ENCODE data around the gene TRMT5. TPM values are rescaled to one million over a fixed set of nuclear protein-coding genes. Genes with fewer than 3 reads are reported as not detected.

Gene TRMT5
- total RNA-seq, 1 experiment from 2014 or later: 17.5 TPM

DNA sequence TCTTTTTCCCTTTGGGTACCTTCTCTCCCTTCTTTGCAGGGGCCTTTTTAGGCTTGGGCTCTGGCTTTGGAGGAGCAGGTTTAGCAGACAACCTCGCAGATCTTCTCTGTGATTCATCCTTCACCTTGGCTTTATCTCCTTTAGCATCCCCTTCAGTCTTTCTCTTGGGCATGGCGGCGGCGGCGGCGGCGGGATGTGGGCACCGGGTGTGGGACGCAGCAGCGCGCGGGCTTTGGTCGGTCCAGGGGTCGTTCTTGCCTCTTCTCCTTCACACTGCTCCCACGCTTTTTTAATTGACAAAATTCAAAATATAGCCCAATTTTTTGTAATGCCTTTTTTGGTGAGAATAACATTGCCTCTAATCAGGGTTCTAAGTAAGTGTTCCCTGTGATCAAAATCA is 8.6 kb downstream of the TRMT5 start:
- DNase-seq (ENCODE audit: unreplicated experiment): no peak
- Mint-ChIP-seq H3K4me3 (ENCODE audit: unreplicated experiment) (no peak overlapping the region), H3K27ac (ENCODE audit: low read depth, unreplicated experiment) (no peak overlapping the region), H3K4me1 (ENCODE audit: insufficient read depth, unreplicated experiment) (no peaks in the 10 kb centered on the region), H3K36me3 (ENCODE audit: insufficient read depth, unreplicated experiment) (peaks cover 44% of the 10 kb centered on the region), H3K27me3 (ENCODE audit: insufficient read depth, unreplicated experiment) (no peaks in the 10 kb centered on the region), H3K9me3 (ENCODE audit: unreplicated experiment) (no peaks in the 10 kb centered on the region)
- no TSS peak for BruUV-seq (replicated peaks)
- ChIA-PET POLR2A (interaction anchor here (0.6 to 0.9 kb wide), 2 partner anchors 9 to 281 kb away, joined by 3 to 4 read pairs; partner anchors contain the start of genes SLC38A6 and TRMT5), CTCF (no interaction called here)
- intact Hi-C loops (cut with micrococcal nuclease): no loop called here
- TF ChIP-seq, protein P1, sequence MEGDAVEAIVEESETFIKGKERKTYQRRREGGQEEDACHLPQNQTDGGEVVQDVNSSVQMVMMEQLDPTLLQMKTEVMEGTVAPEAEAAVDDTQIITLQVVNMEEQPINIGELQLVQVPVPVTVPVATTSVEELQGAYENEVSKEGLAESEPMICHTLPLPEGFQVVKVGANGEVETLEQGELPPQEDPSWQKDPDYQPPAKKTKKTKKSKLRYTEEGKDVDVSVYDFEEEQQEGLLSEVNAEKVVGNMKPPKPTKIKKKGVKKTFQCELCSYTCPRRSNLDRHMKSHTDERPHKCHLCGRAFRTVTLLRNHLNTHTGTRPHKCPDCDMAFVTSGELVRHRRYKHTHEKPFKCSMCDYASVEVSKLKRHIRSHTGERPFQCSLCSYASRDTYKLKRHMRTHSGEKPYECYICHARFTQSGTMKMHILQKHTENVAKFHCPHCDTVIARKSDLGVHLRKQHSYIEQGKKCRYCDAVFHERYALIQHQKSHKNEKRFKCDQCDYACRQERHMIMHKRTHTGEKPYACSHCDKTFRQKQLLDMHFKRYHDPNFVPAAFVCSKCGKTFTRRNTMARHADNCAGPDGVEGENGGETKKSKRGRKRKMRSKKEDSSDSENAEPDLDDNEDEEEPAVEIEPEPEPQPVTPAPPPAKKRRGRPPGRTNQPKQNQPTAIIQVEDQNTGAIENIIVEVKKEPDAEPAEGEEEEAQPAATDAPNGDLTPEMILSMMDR (IDR thresholded peaks at IDR 0.05; ENCODE audit: unreplicated experiment): no peak

DNA sequence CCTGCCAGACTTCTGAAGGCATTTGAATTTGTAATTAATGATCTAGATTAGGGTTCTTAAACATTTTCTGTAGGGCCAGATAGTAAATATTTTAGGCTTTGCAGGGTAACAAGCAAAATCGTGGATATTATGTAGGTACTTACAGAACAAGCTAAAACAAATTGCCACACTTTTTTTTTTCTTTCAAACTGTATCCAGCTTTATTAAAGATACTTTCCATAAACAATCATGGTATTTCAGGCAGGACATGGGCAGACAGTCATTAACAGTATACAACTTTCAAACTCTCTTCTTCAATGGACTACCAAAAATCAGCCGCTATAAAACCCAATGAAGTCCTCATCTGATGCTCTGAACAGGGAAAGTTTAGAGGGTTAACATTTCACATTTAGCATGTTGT is 9.6 kb downstream of the TRMT5 start:
- no TSS peak for BruUV-seq (replicated peaks)
- Mint-ChIP-seq H3K27ac (ENCODE audit: low read depth, unreplicated experiment) (no peak overlapping the region), H3K9me3 (ENCODE audit: unreplicated experiment) (no peaks in the 10 kb centered on the region), H3K27me3 (ENCODE audit: insufficient read depth, unreplicated experiment) (no peaks in the 10 kb centered on the region), H3K36me3 (ENCODE audit: insufficient read depth, unreplicated experiment) (peaks cover 34% of the 10 kb centered on the region), H3K4me3 (ENCODE audit: unreplicated experiment) (no peak overlapping the region), H3K4me1 (ENCODE audit: insufficient read depth, unreplicated experiment) (no peaks in the 10 kb centered on the region)
- TF ChIP-seq, protein P1 (IDR thresholded peaks at IDR 0.05; ENCODE audit: unreplicated experiment): no peak
- ChIA-PET POLR2A (interaction anchor here (0.9 to 1.1 kb wide), 2 partner anchors 9 to 10 kb away, joined by 4 to 6 read pairs; partner anchors contain the start of genes SLC38A6 and TRMT5), CTCF (interaction anchor here (0.6 to 1.2 kb wide), 3 partner anchors 10 to 77 kb away, joined by 3 to 4 read pairs (median 3); partner anchors contain the start of genes SLC38A6 and TRMT5)
- intact Hi-C loops (cut with micrococcal nuclease): no loop called here
- DNase-seq (ENCODE audit: unreplicated experiment): no peak

DNA sequence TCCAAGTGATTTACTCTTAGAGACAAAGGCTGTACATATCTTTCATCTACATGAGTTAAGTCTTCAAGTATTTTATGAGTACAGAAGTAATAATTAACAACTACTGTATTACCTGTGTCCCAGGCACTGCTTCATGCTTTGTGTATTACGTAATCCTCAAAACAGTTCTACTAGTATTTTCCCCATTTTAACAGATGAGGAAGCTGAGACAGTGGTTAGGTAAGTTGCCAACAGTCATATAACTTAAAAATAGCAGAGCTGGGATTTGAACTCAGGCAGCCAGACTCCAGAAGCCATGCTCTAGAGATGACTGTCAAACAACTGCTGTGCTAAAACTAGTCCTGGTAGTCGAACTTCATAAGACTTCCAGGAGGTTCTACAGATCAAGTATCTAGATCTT is 10.7 kb downstream of the TRMT5 start:
- peaks cover 24% of the 10 kb centered on the region for H3K36me3 Mint-ChIP-seq (ENCODE audit: insufficient read depth, unreplicated experiment)
- DNase-seq (ENCODE audit: unreplicated experiment): no peak
- no peaks in the 10 kb centered on the region for H3K4me1 Mint-ChIP-seq (ENCODE audit: insufficient read depth, unreplicated experiment)
- no TSS peak for BruUV-seq (replicated peaks)
- no peaks in the 10 kb centered on the region for H3K9me3 Mint-ChIP-seq (ENCODE audit: unreplicated experiment)
- TF ChIP-seq, protein P1 (IDR thresholded peaks at IDR 0.05; ENCODE audit: unreplicated experiment): no peak
- no peaks in the 10 kb centered on the region for H3K27me3 Mint-ChIP-seq (ENCODE audit: insufficient read depth, unreplicated experiment)
- no peak overlapping the region for H3K27ac Mint-ChIP-seq (ENCODE audit: low read depth, unreplicated experiment)
- POLR2A ChIA-PET: interaction anchor here (0.7 to 1.1 kb wide), 2 partner anchors 10 to 216 kb away, joined by 3 to 6 read pairs; partner anchors contain the start of genes SLC38A6 and TRMT5
- no peak overlapping the region for H3K4me3 Mint-ChIP-seq (ENCODE audit: unreplicated experiment)
- CTCF ChIA-PET: no interaction called here
- intact Hi-C loops (cut with micrococcal nuclease): no loop called here

DNA sequence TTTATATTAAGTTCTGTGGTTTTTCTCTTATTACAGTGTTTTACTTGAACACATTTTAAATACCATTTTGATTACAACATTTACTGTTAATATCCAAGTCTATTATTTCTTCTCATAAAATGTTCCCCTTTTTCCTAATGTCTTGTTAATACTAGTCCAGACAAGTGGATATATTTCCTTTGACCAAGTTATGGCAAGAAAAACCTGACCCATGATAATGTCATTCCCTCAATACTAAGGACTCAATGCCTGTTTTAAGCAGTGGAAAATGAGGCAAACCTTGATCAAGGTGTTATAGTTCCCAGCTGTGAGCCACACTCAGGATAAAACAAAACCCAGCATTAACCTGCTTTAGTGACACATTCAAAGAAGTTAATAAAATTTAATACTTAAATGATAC is 12.2 kb downstream of the TRMT5 start:
- peaks cover 14% of the 10 kb centered on the region for H3K36me3 Mint-ChIP-seq (ENCODE audit: insufficient read depth, unreplicated experiment)
- ChIA-PET CTCF (interaction anchor here (0.7 kb wide), 3 partner anchors 9 to 30 kb away, joined by 3 read pairs; no protein-coding TSS in a partner anchor), POLR2A (interaction anchor here (0.6 to 2.3 kb wide), 5 partner anchors 9 to 245 kb away, joined by 3 to 19 read pairs (median 3); partner anchors contain the start of genes SLC38A6 and TRMT5)
- H3K9me3 Mint-ChIP-seq (ENCODE audit: unreplicated experiment): no peaks in the 10 kb centered on the region
- H3K4me1 Mint-ChIP-seq (ENCODE audit: insufficient read depth, unreplicated experiment): no peaks in the 10 kb centered on the region
- H3K27ac Mint-ChIP-seq (ENCODE audit: low read depth, unreplicated experiment): no peak overlapping the region
- H3K27me3 Mint-ChIP-seq (ENCODE audit: insufficient read depth, unreplicated experiment): no peaks in the 10 kb centered on the region
- H3K4me3 Mint-ChIP-seq (ENCODE audit: unreplicated experiment): no peak overlapping the region
- no TSS peak for BruUV-seq (replicated peaks)
- intact Hi-C loops (cut with micrococcal nuclease): no loop called here
- TF ChIP-seq, protein P1 (IDR thresholded peaks at IDR 0.05; ENCODE audit: unreplicated experiment): no peak
- no peak for DNase-seq (ENCODE audit: unreplicated experiment)
